ENCODE data around the gene FLNC.

FLNC gene

DNA sequence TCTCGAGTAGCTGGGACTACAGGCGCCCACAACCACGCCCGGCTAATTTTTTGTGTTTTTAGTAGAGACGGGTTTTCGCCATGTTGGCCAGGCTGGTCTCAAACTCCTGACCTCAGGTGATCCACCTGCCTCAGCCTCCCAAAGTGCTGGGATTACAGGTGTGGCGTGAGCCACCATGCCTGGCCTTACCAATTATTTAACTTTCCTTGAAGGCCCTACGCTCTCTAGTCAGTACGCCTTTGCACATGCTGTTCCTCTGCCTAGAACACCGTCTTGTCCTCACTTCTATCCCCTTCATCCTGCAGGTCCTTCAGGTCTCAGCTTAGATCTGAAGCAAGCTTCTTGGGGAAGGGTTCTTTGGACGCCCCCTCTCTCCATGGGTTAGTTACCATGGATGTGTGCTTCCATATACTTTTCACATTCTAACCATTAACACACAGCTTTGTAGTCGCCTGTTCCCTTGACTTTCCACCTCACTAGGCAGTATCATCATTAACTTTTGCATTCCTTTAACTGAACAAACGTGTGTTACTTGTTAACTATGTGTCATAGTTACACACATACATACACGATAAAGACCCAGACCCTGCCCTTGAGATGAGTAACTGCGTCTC, 31.9 kb downstream of the FLNC start:
- FAIRE-seq (no peak), DNase-seq (ENCODE audit: low spot score) (no peak)

GRCh38 chr7:128862571-128863432, 32.6 kb downstream of the FLNC start, which contains the start of gene ATP6V1F:
Gene ATP6V1F (plus strand): TSS chr7:128862856. CDS start chr7:128862905, 49 bp downstream.
- DNase-seq (ENCODE audit: low spot score) (peak; percentile 98), FAIRE-seq (peak; percentile 91)

GRCh38 chr7:128863433-128863989, 33.3 kb downstream of the FLNC start:
- DNase-seq (ENCODE audit: low spot score): peak; percentile 58

DNA sequence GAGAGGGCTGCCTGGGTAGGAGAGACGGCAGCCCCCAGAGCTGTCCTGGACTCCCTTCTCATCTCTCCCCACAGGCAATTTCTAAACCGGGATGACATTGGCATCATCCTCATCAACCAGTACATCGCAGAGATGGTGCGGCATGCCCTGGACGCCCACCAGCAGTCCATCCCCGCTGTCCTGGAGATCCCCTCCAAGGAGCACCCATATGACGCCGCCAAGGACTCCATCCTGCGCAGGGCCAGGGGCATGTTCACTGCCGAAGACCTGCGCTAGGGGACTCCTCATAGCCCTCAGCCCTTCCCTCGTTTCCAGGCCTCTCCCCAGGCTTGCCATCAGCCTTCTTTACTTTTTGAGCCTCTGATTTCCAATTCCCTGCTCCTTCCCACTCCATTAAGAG, 35.1 kb downstream of the FLNC start:
- DNase-seq (ENCODE audit: low spot score): no peak
- no peak for FAIRE-seq

More at GRCh38 chr7:128863433-128863989, 33.3 kb downstream of the FLNC start:
- no peak for FAIRE-seq

- FAIRE-seq: no peak
Measured at GRCh38 chr7:128865996-128866877, 36.0 kb downstream of the FLNC start.

GRCh38 chr7:128867241-128867640, 37.0 kb downstream of the FLNC start:
- DNase-seq (ENCODE audit: low spot score): no peak
- no peak for FAIRE-seq

More at GRCh38 chr7:128865996-128866877, 36.0 kb downstream of the FLNC start:
- no peak for DNase-seq (ENCODE audit: low spot score)

DNA sequence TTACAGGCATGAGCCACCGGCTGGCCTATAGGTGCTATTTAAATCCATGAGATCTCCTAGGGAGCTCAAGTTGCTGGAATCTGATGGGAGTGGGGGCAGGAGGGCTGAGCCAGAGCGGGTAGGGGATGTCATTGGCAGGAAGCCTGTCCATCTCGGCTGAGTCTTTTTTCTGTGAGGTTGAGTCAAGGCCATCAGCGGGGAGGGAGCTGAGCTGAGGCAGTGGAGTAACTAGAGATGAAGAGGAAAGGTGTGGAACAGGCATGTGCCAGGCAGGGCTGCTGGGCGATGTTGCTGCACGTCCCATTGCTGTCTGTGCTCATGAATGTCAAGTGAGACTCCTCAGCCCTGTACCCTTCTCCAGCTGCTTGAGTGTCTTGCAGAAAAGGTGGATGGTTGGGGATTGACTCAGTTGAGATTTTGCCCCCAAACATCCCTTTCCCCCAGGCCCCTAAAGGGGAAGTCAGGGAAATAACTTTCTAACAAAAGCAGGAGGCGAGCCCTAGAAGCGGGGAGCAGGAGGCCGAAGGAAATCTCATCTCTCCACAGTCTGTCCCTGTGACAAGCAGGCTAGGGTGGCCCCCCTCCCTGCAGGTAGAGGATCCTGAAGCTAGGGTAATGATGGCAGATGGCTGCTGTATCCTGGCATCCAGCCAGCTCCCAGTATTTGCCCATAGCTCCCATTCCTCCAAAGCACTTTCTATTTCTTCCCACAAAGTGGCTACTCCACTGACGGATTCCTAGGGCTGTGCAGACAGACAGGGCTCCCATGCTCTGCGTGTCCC, 37.8 kb downstream of the FLNC start:
- DNase-seq (ENCODE audit: low spot score) (no peak), FAIRE-seq (no peak)

GRCh38 chr7:128868624-128869137, 38.5 kb downstream of the FLNC start:
- FAIRE-seq (no peak), DNase-seq (ENCODE audit: low spot score) (no peak)

DNA sequence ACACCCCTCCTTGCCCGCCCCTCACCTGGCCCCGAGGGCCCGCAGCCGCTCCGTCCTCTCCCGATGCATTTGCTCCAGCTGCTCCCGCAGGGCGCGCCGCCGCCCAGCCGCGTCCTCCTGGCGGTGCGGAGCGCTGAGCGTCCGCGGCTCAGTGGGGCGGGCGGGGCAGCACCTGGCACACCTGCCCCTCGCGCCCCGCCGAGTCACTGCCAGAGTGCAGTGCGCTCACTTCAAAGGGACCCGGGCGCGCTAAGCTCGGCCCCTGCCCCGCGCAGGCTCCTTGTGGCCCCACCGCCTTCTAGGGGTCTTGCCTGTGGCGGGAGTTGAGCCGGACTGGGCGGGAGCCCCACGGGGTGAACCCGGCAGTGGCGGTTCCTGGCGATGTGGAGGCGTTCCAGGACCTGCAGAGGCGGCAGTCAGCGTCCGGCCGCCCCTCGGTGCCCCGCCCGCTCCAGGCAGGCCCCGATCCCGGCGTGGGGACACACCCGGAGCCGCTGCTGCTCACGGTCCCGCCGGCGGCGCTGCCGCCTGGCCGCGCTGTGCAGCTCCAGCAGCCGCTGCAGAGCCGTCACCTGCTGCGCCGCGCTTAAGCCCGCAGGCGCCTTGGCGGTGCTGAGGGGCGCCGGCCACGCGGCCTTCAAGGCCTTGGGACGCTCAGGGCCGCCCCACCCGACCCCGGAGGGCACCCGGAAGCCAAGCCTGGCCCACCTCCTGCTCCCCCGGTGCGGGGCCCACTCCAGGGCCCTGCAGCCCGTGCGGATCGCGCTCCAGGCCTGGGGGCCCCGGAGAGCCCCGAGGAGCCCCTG, 39.1 kb downstream of the FLNC start:
- DNase-seq (ENCODE audit: low spot score) (no peak), FAIRE-seq (no peak)

GRCh38 chr7:128869944-128870285, 39.7 kb downstream of the FLNC start:
- no peak for FAIRE-seq

DNA sequence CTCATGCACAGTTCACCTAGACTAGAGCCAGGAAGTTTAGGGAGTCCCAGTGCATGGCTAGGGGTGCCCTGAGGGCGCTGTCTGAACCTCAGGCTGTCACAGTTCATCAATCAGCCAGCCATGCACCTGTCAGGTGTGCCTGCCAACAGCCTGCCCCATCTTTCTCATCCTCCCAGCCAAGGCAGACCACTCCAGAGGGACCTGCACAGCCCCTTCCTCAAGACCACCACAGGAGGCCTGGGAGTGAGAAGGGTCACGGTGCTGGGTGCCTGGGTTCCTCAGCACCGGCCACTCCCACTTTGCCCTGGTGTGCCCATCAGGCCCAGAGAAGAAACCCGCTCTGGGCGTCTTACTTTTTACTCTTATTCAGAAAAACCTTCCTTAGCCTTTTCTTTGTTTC, 40.8 kb downstream of the FLNC start:
- FAIRE-seq: no peak

More at GRCh38 chr7:128869944-128870285, 39.7 kb downstream of the FLNC start:
- DNase-seq (ENCODE audit: low spot score): no peak

GRCh38 chr7:128872394-128872824, 42.2 kb downstream of the FLNC start:
- no peak for FAIRE-seq

More for the DNA sequence above, 40.8 kb downstream of the FLNC start:
- no peak for DNase-seq (ENCODE audit: low spot score)

DNA sequence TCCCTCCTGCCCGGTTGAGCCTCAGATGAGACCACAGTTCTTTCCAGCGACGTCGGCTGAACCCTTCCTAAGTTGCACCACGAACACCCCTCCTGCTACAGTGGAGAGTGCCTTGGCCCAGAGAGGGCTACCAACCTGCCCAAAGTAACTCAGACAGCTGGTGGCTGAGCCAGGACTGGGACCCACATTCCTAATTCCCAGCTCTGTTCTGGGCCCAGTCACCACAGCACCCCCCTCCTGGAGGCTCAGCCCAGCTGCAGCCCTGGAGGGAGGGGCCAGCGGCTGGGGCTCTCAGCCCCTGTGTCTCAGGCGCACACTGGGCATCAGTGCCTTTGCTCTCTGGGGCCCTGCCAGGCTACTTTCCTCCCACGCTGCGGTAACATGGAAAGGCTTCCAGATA, 43.0 kb downstream of the FLNC start:
- FAIRE-seq (no peak), DNase-seq (ENCODE audit: low spot score) (no peak)

More at GRCh38 chr7:128872394-128872824, 42.2 kb downstream of the FLNC start:
- no peak for DNase-seq (ENCODE audit: low spot score)

- DNase-seq (ENCODE audit: low spot score) (no peak), FAIRE-seq (no peak)
Measured at GRCh38 chr7:128874140-128875031, 44.2 kb downstream of the FLNC start.

GRCh38 chr7:128875523-128875948, 45.3 kb downstream of the FLNC start:
- no peak for DNase-seq (ENCODE audit: low spot score)
- no peak for FAIRE-seq

DNA sequence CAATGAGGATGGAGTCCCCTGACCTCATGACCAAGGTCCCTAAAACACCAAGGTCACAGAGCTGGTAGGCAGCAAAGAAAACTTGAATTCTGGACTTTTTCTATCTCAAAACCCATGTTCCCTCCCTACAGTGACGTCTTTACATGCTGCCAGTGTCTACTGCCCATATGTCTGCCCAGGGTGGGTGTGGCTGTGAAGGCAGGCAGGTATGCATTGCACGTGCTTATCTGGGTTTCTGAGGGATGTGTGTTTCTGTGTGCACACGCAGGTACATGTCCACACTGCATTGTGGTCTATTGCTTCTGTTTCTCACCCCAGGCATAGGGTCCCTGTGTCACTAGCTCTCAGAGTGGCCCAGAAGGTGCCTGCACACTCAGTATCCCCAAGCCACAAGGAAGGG, 45.9 kb downstream of the FLNC start:
- no peak for FAIRE-seq

DNA sequence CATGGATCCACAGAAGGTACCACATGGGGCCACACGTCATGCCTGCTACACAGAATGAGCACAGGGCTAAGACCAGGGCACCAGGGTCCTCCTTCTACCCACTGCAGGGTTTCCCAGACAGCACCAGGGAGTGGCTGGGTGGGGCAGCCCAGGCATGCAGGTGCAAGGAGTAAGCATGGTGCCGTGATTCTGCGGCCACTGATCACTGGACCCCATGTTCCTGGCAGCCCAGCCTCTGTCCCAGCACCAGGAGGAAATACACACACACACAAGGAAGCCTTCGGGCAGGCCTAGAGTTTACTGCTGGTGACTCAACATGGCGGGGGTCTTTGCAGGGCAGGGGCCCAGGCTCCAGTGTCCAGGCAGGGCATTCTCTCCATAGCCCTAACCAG, 46.4 kb downstream of the FLNC start:
- DNase-seq (ENCODE audit: low spot score) (no peak), FAIRE-seq (no peak)

More for the DNA sequence above, 45.9 kb downstream of the FLNC start:
- no peak for DNase-seq (ENCODE audit: low spot score)

Measured in RCC 7860 (cell line).